GM12878 (cell line): ENCODE data around the gene GNB3. TPM values are rescaled to one million over a fixed set of nuclear protein-coding genes. Genes with fewer than 3 reads are reported as not detected.

Source experiments
- BCLAF1 ChIP-seq: fragments of 450-650 bp; IDR thresholded peaks from 2 replicates; pipeline ENCODE4 v1.6.1; 2017; ENCODE audit warnings: antibody characterized with exemption, mild to moderate bottlenecking, moderate library complexity
- CTCF ChIP-seq, 3 experiments: IDR thresholded peaks in 2 of 3; conservative IDR thresholded peaks in 1 of 3; 2 replicates each; pipeline ENCODE4 v1.5.1; 2011; ENCODE audit warnings: low read depth in 3 of 3, low read length in 3 of 3, mild to moderate bottlenecking in 3 of 3, control low read depth in 2 of 3, moderate library complexity in 2 of 3, inconsistent platforms in 1 of 3, mixed read lengths in 1 of 3; ENCODE audit not compliant: control insufficient read depth in 2 of 3, insufficient read depth in 1 of 3; ENCODE audit errors: extremely low read depth in 1 of 3
- DPF2 ChIP-seq: fragments of 450-650 bp; IDR thresholded peaks from 2 replicates; pipeline ENCODE4 v1.6.1; 2017; ENCODE audit warnings: mild to moderate bottlenecking
- MXI1 ChIP-seq: fragments of 150-350 bp; IDR thresholded peaks from 2 replicates; pipeline ENCODE4 v1.6.1; 2011; ENCODE audit warnings: low read depth, mild to moderate bottlenecking, inconsistent platforms, low read length, improper control_type of control experiment
- NKRF ChIP-seq: fragments of 450-650 bp; conservative IDR thresholded peaks from 2 replicates; pipeline ENCODE4 v1.6.1; 2017; ENCODE audit warnings: mild to moderate bottlenecking, moderate library complexity
- NR2C2 ChIP-seq: IDR thresholded peaks from 2 replicates; pipeline ENCODE4 v1.6.1; 2011; ENCODE audit warnings: borderline replicate concordance, low read depth; ENCODE audit not compliant: control insufficient read depth, insufficient read length
- RB1 ChIP-seq: fragments of 450-650 bp; formaldehyde crosslinking; IDR thresholded peaks from 2 replicates; pipeline ENCODE4 v1.6.1; 2017; ENCODE audit warnings: mild to moderate bottlenecking, borderline replicate concordance
- RBBP5 ChIP-seq: fragments of 200-600 bp; sonication (generic); conservative IDR thresholded peaks from 2 replicates; pipeline ENCODE4 v1.6.1; 2016
- WRNIP1 ChIP-seq: IDR thresholded peaks from 2 replicates; pipeline ENCODE4 v1.6.1; 2011; ENCODE audit warnings: low read depth, low read length, improper control_type of control experiment, borderline replicate concordance
- ZBTB33 ChIP-seq: fragments of 450-650 bp; IDR thresholded peaks from 2 replicates; pipeline ENCODE4 v1.6.1; 2017; ENCODE audit warnings: mild to moderate bottlenecking
- ZNF207 ChIP-seq: fragments of 450-650 bp; IDR thresholded peaks from 2 replicates; pipeline ENCODE4 v1.6.1; 2014; ENCODE audit warnings: antibody characterized with exemption, mild to moderate bottlenecking, borderline replicate concordance
- polyA plus RNA-seq, 11 experiments: library from polyadenylated mRNA; depleted of rRNA in 4 of 11; unstranded in 6 of 11; stranded (reverse) in 5 of 11; fragments of >200 nt; fragmentation: Nextera tagmentation in 4 of 11; fragmentation: Illumina TruSeq in 1 of 11; extraction: Ambion mirVana in 4 of 11; extraction: Trizol in 1 of 11; gene quantifications; 1 replicate in 1 of 11; 2 replicates in 10 of 11; pipeline versions ENCODE4 v1.2.1 to v1.2.3, GENCODE V29; 2011 to 2016; ENCODE audit warnings: inconsistent platforms in 2 of 11, missing spikeins in 2 of 11, low read depth in 1 of 11
- total RNA-seq, 4 experiments: library from RNA; depleted of rRNA in 3 of 4; stranded (reverse); fragments of >200 nt in 3 of 4; fragmentation: Illumina TruSeq in 1 of 4; extraction: Trizol in 1 of 4; gene quantifications; 2 replicates each; pipeline versions ENCODE4 v1.2.1 to v1.2.3, GENCODE V29; 2013 to 2021

GNB3 gene
- total and polyA plus RNA-seq, 10 of the 15 experiments (the other 5 are each of a cell fraction or from before 2014, with no cell fraction given), result 0.05 to 1.1 (median 0.36) TPM

- no peak for TF ChIP-seq ZBTB33
- no peak for TF ChIP-seq NKRF
- TF ChIP-seq CTCF (IDR thresholded peaks at IDR 0.05 in 2 of 3, conservative IDR thresholded peaks at IDR 0.05 in 1 of 3; ENCODE audit: control insufficient read depth in 2 of 3, extremely low read depth in 1 of 3, insufficient read depth in 1 of 3, low read depth in 3 of 3, low read length in 3 of 3), result no peak
- TF ChIP-seq BCLAF1, result no peak
- no peak for TF ChIP-seq DPF2
- no peak for TF ChIP-seq RB1
- no peak for TF ChIP-seq RBBP5
- no peak for TF ChIP-seq ZNF207
- TF ChIP-seq WRNIP1, result no peak
- TF ChIP-seq MXI1, result no peak
- no peak for TF ChIP-seq NR2C2
- TF ChIP-seq, all 136 proteins: peak for 0
Measured at GRCh38 chr12:6842075-6842474, 1.4 kb downstream of the GNB3 start (continued).
